Fibroblast of pulmonary artery (primary cell): ENCODE measurements around the gene SCAI.
"Not testable (repeated sequence)": the region's sequence is repeated elsewhere in the genome, so short reads cannot be mapped to it uniquely, and the experiment has no call there.

Experiments
- DNase-seq: peaks from one replicate; pipeline ENCODE4 v3.0.0-alpha.2; 2010; ENCODE audit warnings: low read depth
- H3K4me3 ChIP-seq: replicated peaks from 2 replicates; pipeline ENCODE4 v1.5.1; 2011; ENCODE audit warnings: low read depth, mild to moderate bottlenecking, control low read depth, low read length, moderate library complexity
- CTCF ChIP-seq: IDR thresholded peaks from 2 replicates; pipeline ENCODE4 v1.5.1; 2011; ENCODE audit warnings: mild to moderate bottlenecking, control low read depth, low read length, inconsistent platforms; ENCODE audit errors: missing control alignments

Gene SCAI

GRCh38 chr9:125180876-125181275 lies 37.5 kb upstream of the SCAI start:
- H3K4me3 ChIP-seq = no peak overlapping the region
- no peak for TF ChIP-seq CTCF
- no peak for DNase-seq

- not testable (repeated sequence) for H3K4me3 ChIP-seq, DNase-seq
Measured at GRCh38 chr9:125179776-125180175, 36.4 kb upstream of the SCAI start.

GRCh38 chr9:125177888-125178287 lies 34.6 kb upstream of the SCAI start:
- no peak for DNase-seq
- H3K4me3 ChIP-seq = no peak overlapping the region
- TF ChIP-seq CTCF = no peak

GRCh38 chr9:125176636-125177035 lies 33.3 kb upstream of the SCAI start:
- no peak for DNase-seq
- no peak for TF ChIP-seq CTCF
- H3K4me3 ChIP-seq = no peak overlapping the region

- H3K4me3 ChIP-seq = no peak overlapping the region
- peak; percentile 63 for DNase-seq
- no peak for TF ChIP-seq CTCF
Measured at GRCh38 chr9:125172031-125172755, 28.9 kb upstream of the SCAI start.

- no peak overlapping the region for H3K4me3 ChIP-seq
- TF ChIP-seq CTCF = no peak
- no peak for DNase-seq
Measured at GRCh38 chr9:125169895-125170294, 26.6 kb upstream of the SCAI start.

GRCh38 chr9:125166762-125167161 lies 23.4 kb upstream of the SCAI start:
- TF ChIP-seq CTCF = no peak
- H3K4me3 ChIP-seq = no peak overlapping the region
- DNase-seq = no peak

- H3K4me3 ChIP-seq, DNase-seq: not testable (repeated sequence)
Measured at GRCh38 chr9:125162891-125163290, 19.6 kb upstream of the SCAI start.
